Measurements from ENCODE around the gene ESD.

- TF ChIP-seq, protein P1, sequence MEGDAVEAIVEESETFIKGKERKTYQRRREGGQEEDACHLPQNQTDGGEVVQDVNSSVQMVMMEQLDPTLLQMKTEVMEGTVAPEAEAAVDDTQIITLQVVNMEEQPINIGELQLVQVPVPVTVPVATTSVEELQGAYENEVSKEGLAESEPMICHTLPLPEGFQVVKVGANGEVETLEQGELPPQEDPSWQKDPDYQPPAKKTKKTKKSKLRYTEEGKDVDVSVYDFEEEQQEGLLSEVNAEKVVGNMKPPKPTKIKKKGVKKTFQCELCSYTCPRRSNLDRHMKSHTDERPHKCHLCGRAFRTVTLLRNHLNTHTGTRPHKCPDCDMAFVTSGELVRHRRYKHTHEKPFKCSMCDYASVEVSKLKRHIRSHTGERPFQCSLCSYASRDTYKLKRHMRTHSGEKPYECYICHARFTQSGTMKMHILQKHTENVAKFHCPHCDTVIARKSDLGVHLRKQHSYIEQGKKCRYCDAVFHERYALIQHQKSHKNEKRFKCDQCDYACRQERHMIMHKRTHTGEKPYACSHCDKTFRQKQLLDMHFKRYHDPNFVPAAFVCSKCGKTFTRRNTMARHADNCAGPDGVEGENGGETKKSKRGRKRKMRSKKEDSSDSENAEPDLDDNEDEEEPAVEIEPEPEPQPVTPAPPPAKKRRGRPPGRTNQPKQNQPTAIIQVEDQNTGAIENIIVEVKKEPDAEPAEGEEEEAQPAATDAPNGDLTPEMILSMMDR (IDR thresholded peaks at IDR 0.05), result no peak
- TF ChIP-seq POLR2AphosphoS5 (IDR thresholded peaks at IDR 0.05) (no peak), POLR2A (IDR thresholded peaks at IDR 0.05) (no peak)
Measured at GRCh38 chr13:46726347-46726746, 70.6 kb downstream of the ESD start.
